Measurements from ENCODE around the gene MFRP.

- TF ChIP-seq CTCF (conservative IDR thresholded peaks at IDR 0.05; ENCODE audit: low read depth, low read length) (no peak), EZH2 (IDR thresholded peaks at IDR 0.05; ENCODE audit: low read length, unreplicated experiment) (no peak), EZH2phosphoT487 (IDR thresholded peaks at IDR 0.05; ENCODE audit: borderline replicate concordance, low read length) (no peak)
Observed at GRCh38 chr11:119388103-119388502, 41.6 kb upstream of the MFRP start.
